HepG2 (cell line): ENCODE measurements around the gene SLC4A11. TPM values are rescaled to one million over a fixed set of nuclear protein-coding genes. Genes with fewer than 3 reads are reported as not detected.

Source experiments
- CBX2 ChIP-seq, 2 experiments: fragments of 200-600 bp in 1 of 2; sonication (generic); formaldehyde crosslinking in 1 of 2; IDR thresholded peaks; 2 replicates each; pipeline versions ENCODE4 v1.7.0 to v1.8.1; 2018 to 2022; ENCODE audit warnings: low read depth in 2 of 2, low read length in 1 of 2, mild to moderate bottlenecking in 1 of 2, missing genetic modification reagents in 1 of 2
- GZF1 ChIP-seq: sonication (generic); formaldehyde crosslinking; IDR thresholded peaks from 2 replicates; pipeline ENCODE4 v1.5.1; 2020; ENCODE audit warnings: mild to moderate bottlenecking, missing genetic modification reagents
- HOXA5 ChIP-seq: sonication (generic); formaldehyde crosslinking; IDR thresholded peaks from 2 replicates; pipeline ENCODE4 v1.4.0; 2020; ENCODE audit warnings: missing genetic modification reagents
- IRX3 ChIP-seq: sonication (generic); formaldehyde crosslinking; IDR thresholded peaks from 2 replicates; pipeline ENCODE4 v1.8.1; 2023; ENCODE audit warnings: mild to moderate bottlenecking, low read depth, missing genetic modification reagents, borderline replicate concordance
- KAT2B ChIP-seq: fragments of 150-350 bp; IDR thresholded peaks from 2 replicates; pipeline ENCODE4 v1.6.1; 2014; ENCODE audit warnings: low read depth, low read length, borderline replicate concordance
- KDM5A ChIP-seq: fragments of 200-600 bp; sonication (generic); IDR thresholded peaks from 2 replicates; pipeline ENCODE4 v1.7.0; 2018; ENCODE audit warnings: antibody characterized with exemption, mild to moderate bottlenecking, low read length, borderline replicate concordance
- MYNN ChIP-seq: sonication (generic); formaldehyde crosslinking; IDR thresholded peaks from 2 replicates; pipeline ENCODE4 v1.4.0; 2020; ENCODE audit warnings: mild to moderate bottlenecking, low read depth, missing genetic modification reagents
- NBN ChIP-seq: fragments of 450-650 bp; conservative IDR thresholded peaks from 2 replicates; pipeline ENCODE4 v1.6.1; 2017
- NONO ChIP-seq, 2 experiments: fragments of 450-650 bp in 1 of 2; sonication (generic) in 1 of 2; formaldehyde crosslinking in 1 of 2; IDR thresholded peaks in 1 of 2; conservative IDR thresholded peaks in 1 of 2; 2 replicates each; pipeline versions ENCODE4 v1.6.1 to v1.8.0; 2017 to 2022; ENCODE audit warnings: mild to moderate bottlenecking in 1 of 2, missing genetic modification reagents in 1 of 2, moderate library complexity in 1 of 2
- PATZ1 ChIP-seq: sonication (generic); formaldehyde crosslinking; IDR thresholded peaks from 2 replicates; pipeline ENCODE4 v1.4.0; 2020; ENCODE audit warnings: missing genetic modification reagents
- PBX3 ChIP-seq: sonication (generic); formaldehyde crosslinking; IDR thresholded peaks from 2 replicates; pipeline ENCODE4 v1.8.1; 2023; ENCODE audit warnings: missing genetic modification reagents, inconsistent platforms, borderline replicate concordance
- PHF5A ChIP-seq: IDR thresholded peaks from one replicate; pipeline ENCODE4 v1.6.1; 2018; ENCODE audit warnings: low read depth, missing genetic modification reagents; ENCODE audit not compliant: unreplicated experiment
- RCOR2 ChIP-seq: IDR thresholded peaks from 2 replicates; pipeline ENCODE4 v1.6.1; 2016; ENCODE audit warnings: missing biosample characterization, missing genetic modification reagents
- RNF2 ChIP-seq: fragments of 450-650 bp; conservative IDR thresholded peaks from 2 replicates; pipeline ENCODE4 v1.6.1; 2016; ENCODE audit warnings: low read depth
- RNF219 ChIP-seq: sonication (generic); formaldehyde crosslinking; IDR thresholded peaks from 2 replicates; pipeline ENCODE4 v1.5.0; 2020; ENCODE audit warnings: mild to moderate bottlenecking, missing genetic modification reagents
- ZNF224 ChIP-seq: sonication (generic); formaldehyde crosslinking; IDR thresholded peaks from 2 replicates; pipeline ENCODE4 v1.5.0; 2020; ENCODE audit warnings: mild to moderate bottlenecking, missing genetic modification reagents
- ZNF292 ChIP-seq: sonication (generic); formaldehyde crosslinking; IDR thresholded peaks from 2 replicates; pipeline ENCODE4 v1.8.1; 2022; ENCODE audit warnings: mild to moderate bottlenecking, low read depth, missing genetic modification reagents, borderline replicate concordance
- ZNF329 ChIP-seq: sonication (generic); formaldehyde crosslinking; IDR thresholded peaks from 2 replicates; pipeline ENCODE4 v1.9.0; 2021; ENCODE audit warnings: low read depth, mild to moderate bottlenecking, missing genetic modification reagents
- ZNF556 ChIP-seq: sonication (generic); formaldehyde crosslinking; IDR thresholded peaks from 2 replicates; pipeline ENCODE4 v1.4.0; 2020; ENCODE audit warnings: mild to moderate bottlenecking, missing genetic modification reagents, borderline replicate concordance
- ZNF557 ChIP-seq: sonication (generic); formaldehyde crosslinking; IDR thresholded peaks from 2 replicates; pipeline ENCODE4 v1.4.0; 2020; ENCODE audit warnings: missing genetic modification reagents
- ZNF558 ChIP-seq: sonication (generic); formaldehyde crosslinking; IDR thresholded peaks from 2 replicates; pipeline ENCODE4 v1.9.0; 2022; ENCODE audit warnings: mild to moderate bottlenecking, missing genetic modification reagents, borderline replicate concordance
- ZNF564 ChIP-seq: sonication (generic); formaldehyde crosslinking; IDR thresholded peaks from 2 replicates; pipeline ENCODE4 v1.8.1; 2023; ENCODE audit warnings: mild to moderate bottlenecking, missing genetic modification reagents
- ZNF616 ChIP-seq: sonication (generic); formaldehyde crosslinking; IDR thresholded peaks from 2 replicates; pipeline ENCODE4 v1.5.0; 2020; ENCODE audit warnings: low read depth, mild to moderate bottlenecking, missing genetic modification reagents
- ZNF644 ChIP-seq: IDR thresholded peaks from 2 replicates; pipeline ENCODE4 v1.6.1; 2016; ENCODE audit warnings: low read depth
- ZNF850 ChIP-seq: sonication (generic); formaldehyde crosslinking; conservative IDR thresholded peaks from 2 replicates; pipeline ENCODE4 v1.9.0; 2021; ENCODE audit warnings: mild to moderate bottlenecking, missing genetic modification reagents
- polyA plus RNA-seq, 8 experiments: library from polyadenylated mRNA; depleted of rRNA in 3 of 8; stranded (reverse) in 7 of 8; unstranded in 1 of 8; fragments of >200 nt; fragmentation: Illumina TruSeq in 4 of 8; extraction: Trizol in 4 of 8; gene quantifications; 2 replicates each; pipeline versions ENCODE4 v1.2.1 to v1.2.3, GENCODE V29; 2011 to 2016; ENCODE audit warnings: low read depth in 4 of 8, missing spikeins in 1 of 8, mixed read lengths in 1 of 8; ENCODE audit not compliant: insufficient read depth in 1 of 8
- total RNA-seq, 5 experiments: library from RNA; depleted of rRNA; stranded (reverse); fragments of >200 nt; fragmentation: Illumina TruSeq; extraction: Trizol; gene quantifications; 2 replicates each; pipeline ENCODE4 v1.2.3, GENCODE V29; 2016; ENCODE audit warnings: low read depth in 1 of 5

SLC4A11 gene
- total and polyA plus RNA-seq, 2 of the 13 experiments (the other 11 are each of a cell fraction or from before 2014, with no cell fraction given): 3.9 to 27.0 TPM

GRCh38 chr20:3231889-3232588 is 7.0 kb downstream of the SLC4A11 start (continued):
- 0 out of 2 replicates have a peak, but pooled peaks have one; percentile 70 for TF ChIP-seq GZF1
- TF ChIP-seq ZNF557 (CRISPR knock-in tag): no peak
- no peak for TF ChIP-seq NBN
- TF ChIP-seq ZNF329 (CRISPR knock-in tag): no peak
- TF ChIP-seq RCOR2: peak; percentile 76; the same call in 1 of the 2 replicates
- peak; percentile 97 for TF ChIP-seq ZNF556 (CRISPR knock-in tag)
- no peak for TF ChIP-seq RNF219 (CRISPR knock-in tag)
- TF ChIP-seq ZNF558 (CRISPR knock-in tag): no peak
- no peak for TF ChIP-seq HOXA5 (CRISPR knock-in tag)
- TF ChIP-seq ZNF224 (CRISPR knock-in tag): no peak; the same call in 1 of the 2 replicates
- TF ChIP-seq ZNF616 (CRISPR knock-in tag): no peak; the same call in 1 of the 2 replicates
- no peak for TF ChIP-seq MYNN (CRISPR knock-in tag)
- TF ChIP-seq PBX3 (CRISPR knock-in tag): no peak
- TF ChIP-seq ZNF292 (CRISPR knock-in tag): peak; percentile 96; the same call in 1 of the 2 replicates
- TF ChIP-seq ZNF644 (CRISPR knock-in tag): 0 out of 2 replicates have a peak, but pooled peaks have one; percentile 39
- no peak for TF ChIP-seq KDM5A
- no peak for TF ChIP-seq ZNF850 (CRISPR knock-in tag)
- peak; percentile 76 for TF ChIP-seq PATZ1 (CRISPR knock-in tag)
- no peak for TF ChIP-seq NONO (IDR thresholded peaks at IDR 0.05)
- TF ChIP-seq NONO (CRISPR knock-in tag; conservative IDR thresholded peaks at IDR 0.05): peak; percentile 98
- peak; percentile 91 for TF ChIP-seq PHF5A (CRISPR knock-in tag)
- peak; percentile 66; the same call in 1 of the 2 replicates for TF ChIP-seq ZNF564 (CRISPR knock-in tag)
- no peak; the same call in 1 of the 2 replicates for TF ChIP-seq RNF2
- no peak for TF ChIP-seq KAT2B
- no peak; the same call in 1 of the 2 replicates for TF ChIP-seq IRX3 (CRISPR knock-in tag)
- no peak for TF ChIP-seq CBX2 (IDR thresholded peaks at IDR 0.05; ENCODE audit: low read depth, low read length)
- TF ChIP-seq CBX2 (CRISPR knock-in tag; IDR thresholded peaks at IDR 0.05; ENCODE audit: low read depth): no peak; the same call in 1 of the 2 replicates
